Stimulated activated CD4-positive, alpha-beta T cell treated with anti-CD3 and anti-CD28 coated beads, Interleukin-12 subunit alpha, Interleukin-12 subunit beta, amount 100 ng/mL, for 4 hours (primary cell): ENCODE results near the gene IVNS1ABP.

Experiments used
- DNase-seq: peaks from one replicate; pipeline ENCODE4 v3.0.0-alpha.2; 2020

The IVNS1ABP gene

DNA sequence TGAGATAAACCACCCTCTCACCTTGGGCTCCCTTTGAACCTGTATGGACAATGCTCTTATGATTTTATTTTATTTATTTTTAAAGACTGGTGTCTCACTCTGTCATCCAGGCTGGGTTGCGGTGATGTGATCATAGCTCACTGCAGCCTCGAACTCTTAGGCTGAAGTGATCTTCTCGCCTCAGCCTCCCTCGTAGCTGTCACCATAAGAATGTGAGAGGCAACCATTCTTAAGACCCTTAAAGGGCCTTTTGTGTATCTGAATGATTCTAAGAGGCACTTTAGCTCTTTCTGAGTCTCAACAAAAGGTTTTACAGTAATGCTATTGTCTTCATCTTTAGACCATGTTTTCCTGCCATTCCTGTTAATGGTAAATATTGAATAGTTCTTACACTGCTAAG, 67.0 kb downstream of the IVNS1ABP start:
- DNase-seq = no peak

DNA sequence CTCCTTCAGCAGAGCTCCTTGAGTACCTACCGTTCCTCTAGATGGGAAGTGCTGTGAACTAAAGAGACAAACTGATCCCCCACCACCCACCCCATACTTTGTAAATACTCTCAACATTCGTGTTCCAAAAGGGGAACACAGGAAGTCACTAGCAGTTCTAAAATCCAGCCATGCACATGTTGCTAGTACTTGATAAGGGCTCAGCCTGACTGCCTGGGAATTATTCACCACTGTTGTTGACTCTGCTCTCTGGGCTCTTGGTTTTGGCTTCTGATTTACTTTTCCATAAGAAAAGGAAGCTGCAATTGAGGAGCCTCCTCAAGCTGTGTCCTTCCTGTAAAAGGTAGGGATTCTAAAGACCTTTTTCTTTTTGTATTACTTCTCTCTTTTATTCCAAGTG, 67.5 kb downstream of the IVNS1ABP start:
- DNase-seq = no peak
